Loucy (cell line): ENCODE data around the gene PLCG2.

ENCODE experiments used
- CTCF ChIP-seq: fragments of 200-600 bp; sonication (generic); conservative IDR thresholded peaks from 2 replicates; pipeline ENCODE4 v1.5.1; 2014; ENCODE audit warnings: mild to moderate bottlenecking, antibody characterized with exemption, low read length
- EZH2phosphoT487 ChIP-seq: fragments of 200-600 bp; IDR thresholded peaks from 2 replicates; pipeline ENCODE4 v1.6.1; 2018; ENCODE audit warnings: antibody characterized with exemption, mild to moderate bottlenecking, moderate library complexity, borderline replicate concordance

GRCh38 chr16:81816793-81817210, 37.7 kb downstream of the PLCG2 start:
- TF ChIP-seq CTCF (no peak), EZH2phosphoT487 (no peak)
